Lung (tissue), 12 donors: ENCODE data around the gene HMX3. TPM values are rescaled to one million over a fixed set of nuclear protein-coding genes. Genes with fewer than 3 reads are reported as not detected.

Experiments
- ATAC-seq: fragments of 200-7000 bp; cut with Tn5 transposase; one replicate; pipeline ENCODE4 v1.9.1; 2020; ENCODE audit warnings: moderate number of reproducible peaks; ENCODE audit not compliant: insufficient read depth, low FRiP score
- DNase-seq, 3 donors: peaks; one replicate each; pipeline ENCODE4 v3.0.0-alpha.2; 2013 to 2017
- H3K27ac ChIP-seq, 2 donors: one replicate each; pipeline ENCODE4 v1.5.1; 2013; ENCODE audit warnings: mild to moderate bottlenecking in 2 of 2, moderate library complexity in 2 of 2, control low read depth in 1 of 2, inconsistent platforms in 1 of 2, low read depth in 1 of 2, low read length in 1 of 2
- H3K27me3 ChIP-seq, 3 donors: one replicate each; pipeline ENCODE4 v1.5.1; 2013; ENCODE audit warnings: low read length in 2 of 3; ENCODE audit not compliant: control insufficient read depth in 3 of 3, insufficient read depth in 3 of 3
- H3K36me3 ChIP-seq, 4 donors: one replicate each; pipeline ENCODE4 v1.5.1; 2013; ENCODE audit warnings: low read length in 4 of 4, mild to moderate bottlenecking in 1 of 4, moderate library complexity in 1 of 4; ENCODE audit not compliant: control insufficient read depth in 4 of 4, insufficient read depth in 4 of 4
- H3K4me1 ChIP-seq, 5 donors: one replicate each; pipeline ENCODE4 v1.5.1; 2013; ENCODE audit warnings: low read length in 5 of 5, mild to moderate bottlenecking in 2 of 5, moderate library complexity in 1 of 5; ENCODE audit not compliant: control insufficient read depth in 5 of 5, insufficient read depth in 5 of 5
- H3K4me3 ChIP-seq: one replicate; pipeline ENCODE4 v1.5.1; 2013; ENCODE audit warnings: mild to moderate bottlenecking, control low read depth, moderate library complexity
- H3K9ac ChIP-seq, 2 donors: one replicate each; pipeline ENCODE4 v1.5.1; 2013; ENCODE audit warnings: low read length in 2 of 2, control low read depth in 1 of 2; ENCODE audit not compliant: insufficient read depth in 1 of 2
- H3K9me3 ChIP-seq, 4 donors: one replicate each; pipeline ENCODE4 v1.5.1; 2013; ENCODE audit warnings: low read length in 3 of 4, mild to moderate bottlenecking in 1 of 4, moderate library complexity in 1 of 4; ENCODE audit not compliant: control insufficient read depth in 4 of 4, insufficient read depth in 3 of 4
- WGBS, 2 donors: extraction: QIAGEN DNeasy Blood & Tissue Kit; methylation state at CpG; one replicate each; pipeline ENCODE4 v1.1.7; 2013; 5-methylcytosine and 5-hydroxymethylcytosine counted together
- polyA plus RNA-seq, 2 donors: library from polyadenylated mRNA; stranded (reverse); fragments of 200-250 nt; gene quantifications; one replicate each; pipeline ENCODE4 v1.2.1, GENCODE V29; 2013
- total RNA-seq, 2 donors: library from RNA; depleted of rRNA in 1 of 2; stranded (reverse); fragments of >200 nt in 1 of 2; gene quantifications; one replicate each; pipeline ENCODE4 v1.2.1, GENCODE V29; 2014 to 2021
- TF ChIP-seq, protein P1 (sequence below): IDR thresholded peaks from 2 replicates; pipeline ENCODE4 v1.5.1; 2012; ENCODE audit warnings: mild to moderate bottlenecking; ENCODE audit errors: control extremely low read depth, extremely low read depth
- donor health status: control.
- donor health status: control.
- donor health status: Bipolar disorder and iron deficiency.
- donor health status: healthy.
- donor health status: DM: yes; HTN: yes; CAD: no.

HMX3 gene
- total and polyA plus RNA-seq, 4 donors: not detected

GRCh38 chr10:123096452-123096851 lies 39.3 kb upstream of the HMX3 start:
- no peak for DNase-seq
- Histone ChIP-seq H3K4me1 (no peaks in the 10 kb centered on the region), H3K9ac (no peak overlapping the region), H3K4me3 (no peak overlapping the region), H3K36me3 (no peaks in the 10 kb centered on the region), H3K27me3 (peaks cover 0 to 6% (median 4%) of the 10 kb centered on the region in 3 donors), H3K27ac (no peak overlapping the region), H3K9me3 (peaks cover 0 to 4% (median 0%) of the 10 kb centered on the region in 4 donors)
- no peak for ATAC-seq
- TF ChIP-seq, protein P1, sequence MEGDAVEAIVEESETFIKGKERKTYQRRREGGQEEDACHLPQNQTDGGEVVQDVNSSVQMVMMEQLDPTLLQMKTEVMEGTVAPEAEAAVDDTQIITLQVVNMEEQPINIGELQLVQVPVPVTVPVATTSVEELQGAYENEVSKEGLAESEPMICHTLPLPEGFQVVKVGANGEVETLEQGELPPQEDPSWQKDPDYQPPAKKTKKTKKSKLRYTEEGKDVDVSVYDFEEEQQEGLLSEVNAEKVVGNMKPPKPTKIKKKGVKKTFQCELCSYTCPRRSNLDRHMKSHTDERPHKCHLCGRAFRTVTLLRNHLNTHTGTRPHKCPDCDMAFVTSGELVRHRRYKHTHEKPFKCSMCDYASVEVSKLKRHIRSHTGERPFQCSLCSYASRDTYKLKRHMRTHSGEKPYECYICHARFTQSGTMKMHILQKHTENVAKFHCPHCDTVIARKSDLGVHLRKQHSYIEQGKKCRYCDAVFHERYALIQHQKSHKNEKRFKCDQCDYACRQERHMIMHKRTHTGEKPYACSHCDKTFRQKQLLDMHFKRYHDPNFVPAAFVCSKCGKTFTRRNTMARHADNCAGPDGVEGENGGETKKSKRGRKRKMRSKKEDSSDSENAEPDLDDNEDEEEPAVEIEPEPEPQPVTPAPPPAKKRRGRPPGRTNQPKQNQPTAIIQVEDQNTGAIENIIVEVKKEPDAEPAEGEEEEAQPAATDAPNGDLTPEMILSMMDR: no peak
- whole genome bisulfite sequencing, 2 donors: 79 to 83% methylated on average over 5 of the region's 5 CpGs

- ATAC-seq: no peak
- TF ChIP-seq, protein P1: no peak
- peaks cover 0 to 4% (median 0%) of the 10 kb centered on the region in 4 donors for H3K9me3 ChIP-seq
- H3K27me3 ChIP-seq: peaks cover 0 to 4% (median 4%) of the 10 kb centered on the region in 3 donors
- DNase-seq: no peak
- H3K36me3 ChIP-seq: no peaks in the 10 kb centered on the region
- no peaks in the 10 kb centered on the region for H3K4me1 ChIP-seq
- 78 to 84% methylated on average over 7 of the region's 7 CpGs for WGBS, 2 donors
- no peak overlapping the region for H3K4me3 ChIP-seq
- no peak overlapping the region for H3K9ac ChIP-seq
- no peak overlapping the region for H3K27ac ChIP-seq
Observed at GRCh38 chr10:123097039-123097438, 38.7 kb upstream of the HMX3 start.

DNA sequence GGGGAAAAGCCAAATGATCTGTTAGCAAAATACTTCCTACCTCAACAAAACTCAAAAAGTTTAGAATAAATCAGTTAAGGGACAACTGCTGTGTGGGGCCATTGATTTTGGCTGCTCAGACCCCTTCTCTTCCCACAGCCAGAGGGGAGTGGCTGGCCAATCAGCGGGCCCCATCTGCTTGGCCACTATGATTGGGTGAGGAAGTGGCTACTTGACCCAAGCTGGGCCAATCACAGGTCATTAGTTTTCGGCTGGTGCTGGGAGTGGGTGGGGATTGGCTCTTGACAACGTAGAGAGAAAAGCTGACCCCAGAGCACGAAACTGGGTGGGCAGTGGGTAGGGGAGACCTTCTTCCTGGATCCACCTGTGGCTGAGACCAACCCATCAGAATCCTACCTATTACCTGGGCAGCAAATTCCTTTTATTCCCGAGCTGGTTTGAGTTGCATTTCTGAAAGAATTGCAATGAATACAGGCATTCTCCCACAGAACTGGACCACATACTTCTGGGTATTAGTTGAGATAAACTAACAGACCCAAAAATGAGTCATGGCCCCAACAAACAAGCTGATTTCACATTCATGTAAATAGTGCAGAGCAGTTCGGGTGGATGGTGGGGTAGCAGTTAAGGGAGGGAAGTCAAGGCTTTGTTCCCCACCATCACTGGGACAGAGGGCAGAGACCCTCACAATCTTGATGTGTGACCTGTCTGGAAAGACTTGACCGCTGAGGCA lies 35.6 kb upstream of the HMX3 start:
- 66 to 90% methylated on average over 7 of the region's 7 CpGs for WGBS, 2 donors
- no peak overlapping the region for H3K9ac ChIP-seq
- DNase-seq: no peak
- peaks cover 0 to 4% (median 0%) of the 10 kb centered on the region in 4 donors for H3K9me3 ChIP-seq
- no peaks in the 10 kb centered on the region for H3K36me3 ChIP-seq
- ATAC-seq: no peak
- H3K4me3 ChIP-seq: no peak overlapping the region
- no peak overlapping the region for H3K27ac ChIP-seq
- TF ChIP-seq, protein P1: no peak
- no peaks in the 10 kb centered on the region for H3K4me1 ChIP-seq
- H3K27me3 ChIP-seq: peaks cover 0 to 4% (median 0%) of the 10 kb centered on the region in 3 donors
